HG02870 (cell line): Measurements from ENCODE around the gene S100A7.
"Not testable (repeated sequence)": the region's sequence is repeated elsewhere in the genome, so short reads cannot be mapped to it uniquely, and the experiment has no call there.

ENCODE experiments used
- ATAC-seq: cut with Tn5 transposase; IDR thresholded peaks from one replicate; pipeline ENCODE4 v1.9.1; 2021; ENCODE audit warnings: mild to moderate bottlenecking, moderate library complexity; ENCODE audit not compliant: unreplicated experiment

Gene S100A7

GRCh38 chr1:153431928-153432327 lies 28.5 kb downstream of the S100A7 start:
- no peak for ATAC-seq

- ATAC-seq: no peak
Measured at GRCh38 chr1:153431427-153431826, 29.0 kb downstream of the S100A7 start.

- no peak for ATAC-seq
Measured at GRCh38 chr1:153431002-153431401, 29.4 kb downstream of the S100A7 start.

- ATAC-seq: no peak
Measured at GRCh38 chr1:153430561-153430960, 29.9 kb downstream of the S100A7 start.

- no peak for ATAC-seq
Measured at GRCh38 chr1:153430166-153430553, 30.3 kb downstream of the S100A7 start.

GRCh38 chr1:153429266-153430165 lies 30.9 kb downstream of the S100A7 start:
- no peak for ATAC-seq

- ATAC-seq: no peak
Measured at GRCh38 chr1:153428791-153429190, 31.7 kb downstream of the S100A7 start.

GRCh38 chr1:153428073-153428638 lies 32.3 kb downstream of the S100A7 start:
- no peak for ATAC-seq

GRCh38 chr1:153426809-153427208 lies 33.6 kb downstream of the S100A7 start:
- no peak for ATAC-seq

- ATAC-seq: no peak
Measured at GRCh38 chr1:153422450-153423068, 37.9 kb downstream of the S100A7 start.

GRCh38 chr1:153420306-153420705 lies 40.1 kb downstream of the S100A7 start:
- no peak for ATAC-seq

GRCh38 chr1:153419436-153419793 lies 41.0 kb downstream of the S100A7 start:
- not testable (repeated sequence) for ATAC-seq

- not testable (repeated sequence) for ATAC-seq
Measured at GRCh38 chr1:153418758-153419435, 41.6 kb downstream of the S100A7 start.

- no peak for ATAC-seq
Measured at GRCh38 chr1:153417136-153417888, 43.1 kb downstream of the S100A7 start.

- no peak for ATAC-seq
Measured at GRCh38 chr1:153415850-153416570, 44.4 kb downstream of the S100A7 start, which contains the start of gene S100A7A. Gene S100A7A, plus strand, starts transcription at chr1:153416520. Its CDS starts 1,563 bp downstream, at chr1:153418083.

- ATAC-seq: not testable (repeated sequence)
Measured at GRCh38 chr1:153413961-153414360, 46.5 kb downstream of the S100A7 start.
